Small intestine (tissue), 7 donors: ENCODE data around the gene ANKDD1B. TPM values are rescaled to one million over a fixed set of nuclear protein-coding genes. Genes with fewer than 3 reads are reported as not detected.

Source experiments
- DNase-seq, 2 donors: peaks; one replicate each; pipeline versions ENCODE4 v3.0.0 to v3.0.0-alpha.2; 2013
- FAIRE-seq: peaks from 2 replicates; lab custom pipeline; 2012; peaks lifted over from hg19 to GRCh38; lab: Jason Lieb, UNC
- H3K27ac ChIP-seq, 3 donors: one replicate each; pipeline ENCODE4 v1.5.1; 2013; ENCODE audit warnings: low read length in 2 of 3, mild to moderate bottlenecking in 2 of 3, control low read depth in 1 of 3, inconsistent platforms in 1 of 3, low read depth in 1 of 3, moderate library complexity in 1 of 3
- H3K27me3 ChIP-seq, 3 donors: one replicate each; pipeline ENCODE4 v1.6.1; 2013; ENCODE audit warnings: low read length in 3 of 3, inconsistent platforms in 1 of 3; ENCODE audit not compliant: control insufficient read depth in 3 of 3, insufficient read depth in 3 of 3
- H3K36me3 ChIP-seq, 3 donors: one replicate each; pipeline ENCODE4 v1.6.1; 2013; ENCODE audit warnings: low read length in 3 of 3, inconsistent platforms in 1 of 3, low read depth in 1 of 3, mild to moderate bottlenecking in 1 of 3, moderate library complexity in 1 of 3; ENCODE audit not compliant: control insufficient read depth in 3 of 3, insufficient read depth in 2 of 3
- H3K4me1 ChIP-seq, 3 donors: one replicate each; pipeline ENCODE4 v1.6.1; 2013; ENCODE audit warnings: low read length in 2 of 3, inconsistent platforms in 1 of 3, low read depth in 1 of 3, mild to moderate bottlenecking in 1 of 3, moderate library complexity in 1 of 3; ENCODE audit not compliant: control insufficient read depth in 3 of 3, insufficient read depth in 2 of 3
- H3K4me3 ChIP-seq, 3 donors: one replicate each; pipeline ENCODE4 v1.5.1; 2013; ENCODE audit warnings: low read length in 3 of 3, control low read depth in 1 of 3, inconsistent platforms in 1 of 3, low read depth in 1 of 3, mild to moderate bottlenecking in 1 of 3, moderate library complexity in 1 of 3
- H3K9me3 ChIP-seq, 2 donors: one replicate each; pipeline ENCODE4 v1.6.1; 2013; ENCODE audit warnings: low read depth in 1 of 2, low read length in 1 of 2; ENCODE audit not compliant: control insufficient read depth in 2 of 2, insufficient read depth in 1 of 2
- WGBS, 3 donors: extraction: QIAGEN DNeasy Blood & Tissue Kit; methylation state at CpG; one replicate each; pipeline ENCODE4 v1.1.7; 2013; 5-methylcytosine and 5-hydroxymethylcytosine counted together
- polyA plus RNA-seq, 4 donors: library from polyadenylated mRNA; stranded (reverse) in 3 of 4; unstranded in 1 of 4; fragments of 200-250 nt in 3 of 4; fragments of 120-200 nt in 1 of 4; gene quantifications; one replicate each; pipeline versions ENCODE4 v1.2.1 to v1.2.3, GENCODE V29; 2013
- donor health status: healthy with polysubstance abuse.
- donor health status: control.
- donor health status: control.
- donor health status: Bipolar disorder and iron deficiency.
- donor health status: healthy.

Gene ANKDD1B
- polyA plus RNA-seq, 4 donors: 1.3 to 12.5 (median 1.4) TPM; not detected in 1

DNA sequence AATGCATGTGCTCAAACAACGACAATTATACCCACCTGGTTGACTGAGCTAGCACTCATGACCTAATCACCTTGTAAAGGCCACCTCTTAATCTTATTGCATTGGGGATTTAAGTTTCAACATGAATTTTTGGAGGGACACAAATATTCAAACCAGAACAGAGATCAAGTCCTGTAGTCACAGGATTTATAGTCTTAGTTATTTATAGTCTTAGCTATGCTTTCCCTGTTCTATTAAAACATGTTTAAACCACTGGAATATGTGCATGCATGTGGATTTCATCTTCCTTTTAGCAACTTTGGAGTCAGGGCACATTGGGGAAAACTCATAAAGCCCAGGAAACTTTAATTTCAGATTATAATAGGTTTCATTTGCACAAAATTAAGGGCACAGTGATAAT is 26.7 kb downstream of the ANKDD1B start:
- no peak overlapping the region for H3K27ac ChIP-seq
- no peak overlapping the region for H3K4me3 ChIP-seq
- FAIRE-seq (no peak), DNase-seq (no peak)
- H3K36me3 ChIP-seq: peaks cover 0 to 9% (median 0%) of the 10 kb centered on the region in 3 donors
- 81 to 92% (median 88%) methylated on average over 1 of the region's 1 CpG for WGBS, 3 donors
- no peaks in the 10 kb centered on the region for H3K4me1 ChIP-seq
- peaks cover 0 to 12% of the 10 kb centered on the region in 2 donors for H3K9me3 ChIP-seq
- H3K27me3 ChIP-seq: no peaks in the 10 kb centered on the region

DNA sequence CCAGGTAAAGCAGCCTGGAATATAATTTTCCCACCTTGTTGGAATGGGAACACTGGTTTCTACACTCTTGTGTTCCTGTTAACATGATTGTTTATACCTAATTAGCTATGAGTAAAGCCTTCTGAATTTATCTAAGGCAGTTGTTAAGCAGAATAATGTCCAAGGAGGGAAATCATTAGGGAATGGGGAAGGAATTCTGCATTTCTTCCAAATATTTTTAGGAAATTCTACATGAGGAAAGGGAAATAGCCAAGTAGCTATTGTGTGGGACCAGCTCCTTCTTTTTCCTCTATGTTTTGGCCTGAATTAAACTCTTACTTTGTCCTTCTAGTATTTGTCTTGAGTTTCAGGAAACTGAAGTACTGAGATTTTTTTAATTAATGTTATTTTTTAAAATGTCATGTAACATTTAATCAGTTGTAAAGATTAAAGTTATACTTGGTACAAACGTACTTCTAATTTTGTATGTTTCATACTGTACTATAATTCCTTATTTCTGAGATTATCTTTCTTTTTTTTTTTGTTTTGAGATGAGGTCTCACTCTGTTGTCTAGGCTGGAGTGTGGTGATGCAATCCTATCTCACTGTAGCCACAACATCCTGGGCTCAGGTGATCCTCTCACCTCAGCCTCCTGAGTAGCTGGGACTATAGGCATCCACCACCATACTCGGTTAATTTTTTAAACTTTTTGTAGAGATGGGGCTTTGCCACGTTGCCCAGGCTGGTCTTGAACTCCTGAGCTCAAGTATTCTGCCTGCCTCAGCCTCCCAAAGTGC is 28.5 kb downstream of the ANKDD1B start:
- Histone ChIP-seq H3K4me1 (no peaks in the 10 kb centered on the region), H3K27me3 (no peaks in the 10 kb centered on the region), H3K9me3 (peaks cover 0 to 12% of the 10 kb centered on the region in 2 donors), H3K36me3 (peaks cover 0 to 9% (median 0%) of the 10 kb centered on the region in 3 donors), H3K27ac (no peak overlapping the region), H3K4me3 (no peak overlapping the region)
- DNase-seq (no peak), FAIRE-seq (no peak)
- 60 to 81% (median 71%) methylated on average over 3 of the region's 3 CpGs for WGBS, 3 donors

DNA sequence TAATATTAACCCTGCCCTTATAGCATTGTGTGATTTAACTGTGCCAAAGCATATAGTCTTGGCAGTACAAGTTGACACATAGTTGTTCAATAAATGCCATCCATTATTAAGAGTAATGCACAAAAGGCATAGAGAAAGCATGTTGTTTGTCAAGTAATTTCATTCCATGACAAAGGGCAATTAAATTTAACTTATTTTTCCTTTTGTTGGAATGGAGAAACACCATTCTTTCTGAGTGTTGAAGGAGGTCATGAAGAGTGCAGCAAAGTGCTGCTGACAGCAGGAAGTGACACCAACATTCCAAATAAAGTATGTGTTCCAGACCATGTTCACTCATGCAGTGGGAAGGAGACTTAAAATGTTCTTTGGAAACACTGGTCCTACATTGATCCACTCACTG is 29.1 kb downstream of the ANKDD1B start:
- Histone ChIP-seq H3K36me3 (peaks cover 0 to 9% (median 0%) of the 10 kb centered on the region in 3 donors), H3K27ac (no peak overlapping the region), H3K9me3 (peaks cover 0 to 12% of the 10 kb centered on the region in 2 donors), H3K4me1 (no peaks in the 10 kb centered on the region), H3K27me3 (no peaks in the 10 kb centered on the region), H3K4me3 (no peak overlapping the region)
- FAIRE-seq (no peak), DNase-seq (no peak)

DNA sequence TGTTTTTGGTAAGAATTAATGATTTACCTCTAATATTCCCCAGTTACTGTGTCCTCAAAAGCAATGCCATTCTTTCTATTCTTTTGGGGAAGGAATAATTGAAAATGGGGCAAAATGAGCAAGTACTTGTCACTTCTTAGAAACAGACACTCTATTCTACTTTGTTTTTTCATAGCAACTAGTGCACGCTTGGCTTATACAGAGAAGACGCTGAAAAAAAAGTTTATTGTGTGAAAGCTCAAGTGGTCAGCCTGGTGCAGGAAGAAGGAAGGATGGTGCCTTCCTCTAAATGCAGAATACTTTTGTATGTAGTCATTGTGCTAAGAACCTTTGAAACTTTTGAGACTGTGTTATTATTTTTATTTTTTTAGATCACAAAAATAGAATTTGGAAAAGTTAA is 29.6 kb downstream of the ANKDD1B start:
- Histone ChIP-seq H3K36me3 (peaks cover 0 to 7% (median 0%) of the 10 kb centered on the region in 3 donors), H3K4me1 (no peaks in the 10 kb centered on the region), H3K4me3 (no peak overlapping the region), H3K9me3 (peaks cover 0 to 12% of the 10 kb centered on the region in 2 donors), H3K27ac (no peak overlapping the region), H3K27me3 (no peaks in the 10 kb centered on the region)
- WGBS, 3 donors: 71 to 96% (median 93%) methylated on average over 2 of the region's 2 CpGs
- FAIRE-seq (no peak), DNase-seq (no peak)

DNA sequence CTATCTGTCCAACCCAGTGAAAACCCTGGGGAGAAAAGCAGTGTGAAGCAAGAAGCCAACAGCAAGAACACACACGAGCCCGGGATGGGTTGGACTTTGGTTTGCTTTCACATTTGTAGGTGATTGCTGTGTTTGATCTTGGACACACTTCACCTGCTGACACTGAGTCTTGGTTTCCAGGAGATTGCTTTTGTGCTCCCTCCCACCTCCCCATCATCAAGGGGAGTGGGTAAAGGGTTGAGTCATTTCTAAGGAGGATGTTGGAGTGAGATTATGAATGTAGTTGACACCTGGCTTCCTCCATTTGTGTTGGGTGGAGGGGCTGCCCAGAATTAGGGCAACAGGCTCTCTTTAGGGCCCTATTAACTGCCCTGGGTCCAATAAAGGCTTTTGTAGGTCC is 37.5 kb downstream of the ANKDD1B start:
- H3K4me3 ChIP-seq: no peak overlapping the region
- 12 to 61% (median 20%) methylated on average over 2 of the region's 2 CpGs for WGBS, 3 donors
- peaks cover 0 to under 1% (median 0%) of the 10 kb centered on the region in 3 donors for H3K36me3 ChIP-seq
- FAIRE-seq: no peak
- H3K27me3 ChIP-seq: no peaks in the 10 kb centered on the region
- peak; percentile 85 to 92 for DNase-seq
- no peaks in the 10 kb centered on the region for H3K9me3 ChIP-seq
- H3K4me1 ChIP-seq: peaks cover 0 to 4% (median 2%) of the 10 kb centered on the region in 3 donors
- peak overlapping the region in 1 of 3 donors; percentile 82 for H3K27ac ChIP-seq

DNA sequence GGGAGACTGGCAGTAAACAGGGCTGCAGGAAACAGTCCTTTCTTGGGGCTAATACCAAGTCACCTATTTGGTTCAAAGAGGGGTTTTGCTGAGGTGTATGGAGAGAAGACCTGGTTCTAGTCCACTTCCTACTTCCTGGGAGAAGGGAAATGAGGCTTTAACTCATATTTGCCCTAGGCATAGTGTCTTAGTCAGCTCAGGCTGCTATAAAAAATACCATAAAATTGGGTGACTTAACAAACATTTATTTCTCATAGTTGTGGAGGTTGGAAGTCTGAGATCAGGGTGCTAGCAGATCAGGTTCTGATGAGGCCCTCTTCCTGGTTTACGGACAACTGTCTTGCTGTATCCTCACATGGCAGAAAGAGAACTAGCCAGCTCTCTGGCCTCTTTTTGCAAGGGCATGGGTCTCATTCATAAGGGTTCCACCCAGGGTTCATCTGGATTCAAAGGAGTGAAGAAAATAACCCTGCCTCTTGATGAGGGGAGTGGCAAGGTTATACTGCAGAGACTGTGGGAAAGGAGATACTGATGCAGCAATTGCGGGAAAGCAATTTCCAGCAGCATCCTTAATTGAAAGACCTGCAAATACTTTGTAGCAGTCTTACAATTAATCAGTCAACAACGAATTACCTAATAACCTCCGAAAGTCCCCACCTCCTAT is 40.5 kb downstream of the ANKDD1B start:
- no peak overlapping the region for H3K4me3 ChIP-seq
- peaks cover 0 to 11% (median 0%) of the 10 kb centered on the region in 3 donors for H3K36me3 ChIP-seq
- DNase-seq: peak in 1 of 2 donors; percentile 17
- no peaks in the 10 kb centered on the region for H3K27me3 ChIP-seq
- 84 to 93% (median 87%) methylated on average over 4 of the region's 4 CpGs for WGBS, 3 donors
- no peaks in the 10 kb centered on the region for H3K9me3 ChIP-seq
- FAIRE-seq: no peak
- H3K27ac ChIP-seq: no peak overlapping the region
- H3K4me1 ChIP-seq: peaks cover 0 to 4% (median 2%) of the 10 kb centered on the region in 3 donors

DNA sequence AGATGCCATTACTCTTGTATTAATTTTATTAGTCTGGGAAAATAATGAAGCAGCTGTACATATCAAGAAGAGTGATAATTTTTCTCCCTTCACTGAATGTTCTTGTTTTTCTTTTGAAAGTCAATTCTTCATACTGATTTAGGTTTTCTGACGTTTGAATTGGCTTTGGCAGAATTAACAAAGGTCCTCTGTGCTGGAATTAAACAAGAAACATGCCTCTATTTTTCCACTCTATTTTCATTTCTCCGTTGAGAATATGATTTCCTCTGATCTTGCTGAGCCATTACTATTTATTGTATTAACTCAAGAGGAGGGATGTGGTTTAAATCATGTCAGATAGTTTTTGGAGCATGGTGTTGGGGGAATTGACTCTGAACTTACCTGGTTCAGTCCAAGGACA is 42.3 kb downstream of the ANKDD1B start:
- FAIRE-seq: no peak

DNA sequence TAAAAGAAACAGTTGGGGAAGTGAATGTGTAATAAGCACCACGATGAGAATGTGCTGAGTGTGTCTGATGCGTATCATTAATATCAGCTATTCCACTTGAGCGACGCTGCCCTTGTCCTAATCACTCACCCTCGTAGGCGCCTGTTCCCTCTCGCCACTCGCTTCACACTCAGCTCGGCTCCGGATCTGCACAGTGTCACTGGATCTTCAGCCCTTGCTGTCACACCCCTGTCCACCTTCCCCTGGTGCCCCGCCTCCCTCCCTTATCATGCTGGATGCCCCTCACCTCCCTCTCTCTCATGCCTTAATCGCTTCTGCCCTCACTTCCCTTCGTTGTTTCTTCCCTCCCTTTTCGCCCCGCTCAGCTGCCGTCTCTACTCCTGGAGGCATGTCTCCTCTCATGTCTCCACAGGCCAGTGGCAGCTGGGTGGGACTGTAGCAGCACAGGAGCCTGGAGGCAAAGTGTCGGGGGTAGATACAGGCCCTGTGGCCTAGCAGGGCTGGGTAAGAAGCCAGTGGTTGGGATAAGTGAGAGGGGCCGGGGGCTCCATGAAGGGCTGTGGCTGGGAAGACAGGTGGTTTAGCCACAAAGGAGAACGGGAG is 43.5 kb downstream of the ANKDD1B start:
- H3K27me3 ChIP-seq: no peaks in the 10 kb centered on the region
- no peaks in the 10 kb centered on the region for H3K4me1 ChIP-seq
- 88 to 93% (median 92%) methylated on average over 19 of the region's 19 CpGs for WGBS, 3 donors
- no peak for DNase-seq
- no peak for FAIRE-seq
- H3K36me3 ChIP-seq: peaks cover 0 to 13% (median 0%) of the 10 kb centered on the region in 3 donors
- no peak overlapping the region for H3K4me3 ChIP-seq
- H3K9me3 ChIP-seq: no peaks in the 10 kb centered on the region
- no peak overlapping the region for H3K27ac ChIP-seq

More for the DNA sequence above, 42.3 kb downstream of the ANKDD1B start:
- H3K36me3 ChIP-seq: peaks cover 0 to 11% (median 0%) of the 10 kb centered on the region in 3 donors
- H3K4me1 ChIP-seq: peaks cover 0 to 2% (median 0%) of the 10 kb centered on the region in 3 donors
- H3K27me3 ChIP-seq: no peaks in the 10 kb centered on the region
- DNase-seq: no peak
- H3K27ac ChIP-seq: no peak overlapping the region
- H3K4me3 ChIP-seq: no peak overlapping the region
- 55 to 67% (median 62%) methylated on average over 2 of the region's 2 CpGs for WGBS, 3 donors
- no peaks in the 10 kb centered on the region for H3K9me3 ChIP-seq
